Neural cell (in vitro differentiated cells): Measurements from ENCODE around the gene RPS5. TPM values are rescaled to one million over a fixed set of nuclear protein-coding genes. Genes with fewer than 3 reads are reported as not detected.

Source experiments
- H2AFZ ChIP-seq: fragments of 200-600, 300-800 bp; sonication (generic), shearing (Covaris generic); 2 replicates; pipeline ENCODE4 v1.6.0; 2014; ENCODE audit warnings: low read depth, mild to moderate bottlenecking, antibody characterized with exemption, low read length, moderate library complexity
- H3F3A ChIP-seq: fragments of 200-600 bp; shearing (Covaris generic); 2 replicates; pipeline ENCODE4 v1.6.1; 2016; ENCODE audit warnings: mild to moderate bottlenecking, moderate library complexity, mixed read lengths, antibody characterized with exemption, low read length; ENCODE audit not compliant: insufficient read depth, poor library complexity, severe bottlenecking
- H3K27ac ChIP-seq: fragments of 200-600, 300-800 bp; sonication (generic), shearing (Covaris generic); 2 replicates; pipeline ENCODE4 v1.5.1; 2014; ENCODE audit warnings: mild to moderate bottlenecking, low read length, moderate library complexity
- H3K27me3 ChIP-seq: fragments of 300-800, 200-600 bp; sonication (generic), shearing (Covaris generic); 2 replicates; pipeline ENCODE4 v1.6.0; 2014; ENCODE audit warnings: mild to moderate bottlenecking, low read depth, low read length, moderate library complexity; ENCODE audit not compliant: insufficient read depth
- H3K36me3 ChIP-seq: fragments of 300-800, 200-600 bp; sonication (generic), shearing (Covaris generic); 2 replicates; pipeline ENCODE4 v1.5.1; 2014; ENCODE audit warnings: mild to moderate bottlenecking, antibody characterized with exemption, low read length, moderate library complexity; ENCODE audit not compliant: insufficient read depth
- H3K4me2 ChIP-seq: fragments of 300-800, 200-600 bp; sonication (generic), shearing (Covaris generic); 2 replicates; pipeline ENCODE4 v1.6.0; 2014; ENCODE audit warnings: mild to moderate bottlenecking, low read length
- H3K4me3 ChIP-seq: fragments of 300-800, 200-600 bp; sonication (generic), shearing (Covaris generic); 2 replicates; pipeline ENCODE4 v1.5.1; 2014; ENCODE audit warnings: mild to moderate bottlenecking, low read length, moderate library complexity
- H3K79me2 ChIP-seq: fragments of 200-600 bp; shearing (Covaris generic); replicated peaks from 2 replicates; pipeline ENCODE4 v1.6.0; 2014; ENCODE audit warnings: mild to moderate bottlenecking, low read length, moderate library complexity; ENCODE audit not compliant: insufficient read depth
- H3K9ac ChIP-seq: fragments of 300-800, 200-600 bp; sonication (generic), shearing (Covaris generic); 2 replicates; pipeline ENCODE4 v1.6.1; 2016; ENCODE audit warnings: mild to moderate bottlenecking, low read length, mixed read lengths
- H3K9me2 ChIP-seq: fragments of 200-600 bp; shearing (Covaris generic); 2 replicates; pipeline ENCODE4 v1.6.1; 2016; ENCODE audit warnings: mild to moderate bottlenecking, low read length, mixed read lengths; ENCODE audit not compliant: insufficient read depth
- H3K9me3 ChIP-seq: fragments of 200-600, 300-800 bp; sonication (generic), shearing (Covaris generic); 2 replicates; pipeline ENCODE4 v1.6.1; 2016; ENCODE audit warnings: mild to moderate bottlenecking, mixed run types, low read length, moderate library complexity, mixed read lengths
- H4K20me1 ChIP-seq: fragments of 200-600 bp; shearing (Covaris generic); 2 replicates; pipeline ENCODE4 v1.6.1; 2016; ENCODE audit warnings: mild to moderate bottlenecking, mixed run types; ENCODE audit not compliant: insufficient read depth
- CTCF ChIP-seq: fragments of 450-650 bp; IDR thresholded peaks from 2 replicates; pipeline ENCODE4 v1.5.1; 2014; ENCODE audit warnings: antibody characterized with exemption, mild to moderate bottlenecking, moderate library complexity; ENCODE audit not compliant: poor library complexity, severe bottlenecking
- EP300 ChIP-seq: fragments of 450-650 bp; conservative IDR thresholded peaks from 2 replicates; pipeline ENCODE4 v1.6.1; 2014; ENCODE audit warnings: antibody characterized with exemption, mild to moderate bottlenecking, moderate library complexity; ENCODE audit not compliant: poor library complexity, severe bottlenecking
- EZH2 ChIP-seq: fragments of 200-600, 300-800 bp; shearing (Covaris generic), sonication (generic); IDR thresholded peaks from 2 replicates; pipeline ENCODE4 v1.6.1; 2014; ENCODE audit warnings: antibody characterized with exemption, low read length, borderline replicate concordance, mild to moderate bottlenecking; ENCODE audit not compliant: insufficient read depth, poor library complexity, severe bottlenecking
- MXI1 ChIP-seq: fragments of 450-650 bp; conservative IDR thresholded peaks from 2 replicates; pipeline ENCODE4 v1.6.1; 2014; ENCODE audit warnings: antibody characterized with exemption, mild to moderate bottlenecking; ENCODE audit not compliant: poor library complexity, severe bottlenecking
- POLR2AphosphoS5 ChIP-seq: IDR thresholded peaks from 2 replicates; pipeline ENCODE4 v1.6.1; 2012
- RAD21 ChIP-seq: fragments of 450-650 bp; conservative IDR thresholded peaks from 2 replicates; pipeline ENCODE4 v1.6.1; 2014; ENCODE audit warnings: antibody characterized with exemption, mild to moderate bottlenecking, moderate library complexity
- REST ChIP-seq: IDR thresholded peaks from 2 replicates; pipeline ENCODE4 v1.6.1; 2012; ENCODE audit warnings: borderline replicate concordance
- SMC3 ChIP-seq: fragments of 450-650 bp; conservative IDR thresholded peaks from 2 replicates; pipeline ENCODE4 v1.6.1; 2014; ENCODE audit warnings: antibody characterized with exemption, mild to moderate bottlenecking, moderate library complexity; ENCODE audit not compliant: poor library complexity
- TAF1 ChIP-seq: IDR thresholded peaks from 2 replicates; pipeline ENCODE4 v1.6.1; 2012; ENCODE audit warnings: low read depth
- polyA plus RNA-seq: library from polyadenylated mRNA; depleted of rRNA; stranded (reverse); fragments of >200 nt; gene quantifications from 2 replicates; pipeline ENCODE4 v1.2.3, GENCODE V29; 2014

The RPS5 gene
- polyA plus RNA-seq, 1 donor from 2014 or later, result 1,514 TPM

GRCh38 chr19:58364146-58364545 lies 22.9 kb upstream of the RPS5 start:
- Histone ChIP-seq H3K27ac (no peak overlapping the region), H4K20me1 (no peaks in the 10 kb centered on the region), H3K4me2 (no peak overlapping the region), H3F3A (peaks cover 5% of the 10 kb centered on the region), H3K9ac (no peak overlapping the region), H3K9me2 (no peaks in the 10 kb centered on the region), H3K27me3 (no peaks in the 10 kb centered on the region), H3K4me3 (no peak overlapping the region), H3K9me3 (no peaks in the 10 kb centered on the region), H2AFZ (no peak overlapping the region), H3K79me2 (no peaks in the 10 kb centered on the region), H3K36me3 (no peaks in the 10 kb centered on the region)
- TF ChIP-seq SMC3, result no peak
- no peak for TF ChIP-seq CTCF
- TF ChIP-seq RAD21, result no peak
- TF ChIP-seq TAF1, result no peak
- TF ChIP-seq MXI1, result no peak
- TF ChIP-seq REST, result no peak
- no peak for TF ChIP-seq POLR2AphosphoS5
- no peak for TF ChIP-seq EZH2
- TF ChIP-seq EP300, result no peak

- H3K4me3 ChIP-seq, result no peak overlapping the region
- peaks cover 5% of the 10 kb centered on the region for H3F3A ChIP-seq
- H3K27ac ChIP-seq, result no peak overlapping the region
- H4K20me1 ChIP-seq, result no peaks in the 10 kb centered on the region
- no peak overlapping the region for H3K4me2 ChIP-seq
- no peaks in the 10 kb centered on the region for H3K79me2 ChIP-seq
- H3K9ac ChIP-seq, result no peak overlapping the region
- H3K36me3 ChIP-seq, result no peaks in the 10 kb centered on the region
- H3K27me3 ChIP-seq, result no peaks in the 10 kb centered on the region
- H2AFZ ChIP-seq, result no peak overlapping the region
- no peaks in the 10 kb centered on the region for H3K9me3 ChIP-seq
- TF ChIP-seq EP300, result no peak
- TF ChIP-seq CTCF, result no peak
- no peak for TF ChIP-seq REST
- no peak for TF ChIP-seq RAD21
- no peak for TF ChIP-seq EZH2
- no peak for TF ChIP-seq POLR2AphosphoS5
- TF ChIP-seq MXI1, result no peak
- TF ChIP-seq TAF1, result no peak
- H3K9me2 ChIP-seq, result no peaks in the 10 kb centered on the region
Observed at GRCh38 chr19:58366585-58367430, 20.3 kb upstream of the RPS5 start.
